HCT116 (cell line): Measurements from ENCODE around the gene MATCAP1.

Source experiments
- CBX3 ChIP-seq: IDR thresholded peaks from 2 replicates; pipeline ENCODE4 v1.6.1; 2012; ENCODE audit warnings: low read depth
- CTCF ChIP-seq, 3 experiments: fragments of 200-600 bp in 1 of 3; sonication (generic) in 1 of 3; IDR thresholded peaks in 2 of 3; conservative IDR thresholded peaks in 1 of 3; 2 replicates each; pipeline ENCODE4 v1.5.1; 2012 to 2017; ENCODE audit warnings: low read depth in 2 of 3, low read length in 2 of 3, antibody characterized with exemption in 1 of 3, borderline replicate concordance in 1 of 3, control low read depth in 1 of 3, mild to moderate bottlenecking in 1 of 3, mixed read lengths in 1 of 3, mixed run types in 1 of 3, moderate library complexity in 1 of 3; ENCODE audit not compliant: insufficient read depth in 1 of 3
- EGR1 ChIP-seq: IDR thresholded peaks from 2 replicates; pipeline ENCODE4 v1.6.1; 2012; ENCODE audit warnings: low read depth
- POLR2A ChIP-seq: IDR thresholded peaks from 2 replicates; pipeline ENCODE4 v1.7.0; 2011; ENCODE audit warnings: borderline replicate concordance; ENCODE audit not compliant: insufficient read depth, insufficient read length; ENCODE audit errors: extremely low read depth

- no peak for TF ChIP-seq POLR2A
- no peak for TF ChIP-seq EGR1
- TF ChIP-seq CTCF (IDR thresholded peaks at IDR 0.05 in 2 of 3, conservative IDR thresholded peaks at IDR 0.05 in 1 of 3; ENCODE audit: borderline replicate concordance in 1 of 3, insufficient read depth in 1 of 3, low read depth in 2 of 3, low read length in 2 of 3) = no peak
- no peak for TF ChIP-seq CBX3
Observed at GRCh38 chr16:67197704-67198103, 13.9 kb upstream of the MATCAP1 start.
